Peyer's patch (tissue), 4 donors: ENCODE measurements around the gene CSPG4. TPM values are rescaled to one million over a fixed set of nuclear protein-coding genes. Genes with fewer than 3 reads are reported as not detected.

Experiments
- DNase-seq, 3 donors: peaks; one replicate each; pipeline ENCODE4 v3.0.0-alpha.2; 2017 to 2019
- H3K27ac ChIP-seq, 4 donors: fragments of 200-600 bp; sonication (generic); one replicate each; pipeline ENCODE4 v1.5.1; 2016 to 2019
- H3K27me3 ChIP-seq, 2 donors: fragments of 200-600 bp; sonication (generic); one replicate each; pipeline ENCODE4 v1.5.1; 2019
- H3K36me3 ChIP-seq, 3 donors: fragments of 200-600 bp; sonication (generic); one replicate each; pipeline ENCODE4 v1.5.1; 2016 to 2019
- H3K4me1 ChIP-seq, 4 donors: fragments of 200-600 bp; sonication (generic); one replicate each; pipeline ENCODE4 v1.5.1; 2016 to 2019
- H3K4me3 ChIP-seq, 4 donors: fragments of 200-600 bp; sonication (generic); 1 replicate in 3 of 4; 2 replicates in 1 of 4; pipeline ENCODE4 v1.5.1; 2016 to 2019; ENCODE audit warnings: mild to moderate bottlenecking in 1 of 4
- H3K9me3 ChIP-seq, 4 donors: fragments of 200-600 bp; sonication (generic); one replicate each; pipeline ENCODE4 v1.5.1; 2016 to 2019; ENCODE audit warnings: mild to moderate bottlenecking in 1 of 4
- CTCF ChIP-seq, 6 experiments: fragments of 450-650 bp in 4 of 6; fragments of 200-600 bp in 2 of 6; sonication (generic) in 1 of 6; IDR thresholded peaks; one replicate each; pipeline ENCODE4 v1.5.1; 2017 to 2019; ENCODE audit warnings: antibody characterized with exemption in 6 of 6, mild to moderate bottlenecking in 3 of 6, moderate library complexity in 1 of 6
- POLR2A ChIP-seq, 2 donors: fragments of 450-650 bp; IDR thresholded peaks; one replicate each; pipeline ENCODE4 v1.5.1; 2017; ENCODE audit warnings: antibody characterized with exemption in 2 of 2, mild to moderate bottlenecking in 2 of 2, moderate library complexity in 2 of 2
- total RNA-seq, 4 donors: library from RNA; depleted of rRNA; stranded (reverse); fragments of >200 nt; gene quantifications; one replicate each; pipeline ENCODE4 v1.1.0, GENCODE V29; 2016

CSPG4 gene
- total RNA-seq, 4 donors from 2014 or later, result 2.8 to 15.7 (median 6.3) TPM

GRCh38 chr15:75648156-75649000 lies 64.3 kb downstream of the CSPG4 start:
- Histone ChIP-seq H3K36me3 (no peaks in the 10 kb centered on the region), H3K27me3 (no peaks in the 10 kb centered on the region), H3K9me3 (no peaks in the 10 kb centered on the region), H3K4me1 (peaks cover 0 to 61% (median 2%) of the 10 kb centered on the region in 4 donors), H3K4me3 (peak overlapping the region; percentile 72 to 82 (median 78)), H3K27ac (peak overlapping the region; percentile 77 to 96 (median 88))
- peak in 1 of 3 donors; percentile 62 for DNase-seq
- TF ChIP-seq CTCF (IDR thresholded peaks at IDR 0.05) (peak in 1 of 6 experiments; percentile 4), POLR2A (IDR thresholded peaks at IDR 0.05) (no peak)

DNA sequence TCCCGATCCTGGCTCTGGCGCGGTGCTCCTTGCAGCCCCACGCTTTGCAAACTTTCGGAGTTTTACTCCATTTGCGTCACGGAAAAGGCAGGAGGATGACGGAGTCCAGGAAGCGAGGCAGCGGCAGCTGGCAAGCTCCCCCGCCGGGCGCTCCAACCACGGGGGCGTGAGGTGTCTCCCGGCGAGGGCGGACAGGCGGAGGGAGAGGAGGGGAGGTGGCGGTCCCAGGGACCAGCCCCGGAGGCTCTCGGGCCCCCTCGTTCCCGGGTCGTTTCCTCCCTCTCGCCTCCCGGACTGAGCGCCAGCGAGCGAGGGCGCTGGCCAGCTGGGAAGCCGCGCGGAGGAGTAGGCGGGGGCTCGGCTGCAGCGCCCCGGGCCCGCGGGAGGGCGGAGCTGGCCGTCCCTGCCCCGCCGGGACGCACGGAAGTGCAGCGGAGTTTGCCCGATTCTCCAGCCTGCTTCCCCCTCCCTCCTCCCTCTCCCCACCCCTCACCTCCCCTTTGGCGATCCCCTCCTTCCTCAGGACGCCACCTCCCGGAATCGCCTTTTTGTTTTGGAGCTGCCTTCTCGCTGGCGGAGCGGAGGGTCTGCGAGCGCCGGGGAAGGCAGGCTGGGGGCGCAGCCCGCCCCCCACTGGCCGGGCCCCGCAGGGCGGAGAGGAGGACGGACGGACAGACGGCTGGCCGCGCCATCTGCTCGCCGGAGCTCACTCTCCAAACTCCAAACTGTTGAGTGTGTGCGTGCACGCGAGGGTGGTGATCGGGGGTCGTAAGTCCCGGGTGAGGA lies 65.1 kb downstream of the CSPG4 start, which contains the start of gene SNX33:
SNX33 (plus strand) TSS at position 543 of the 786 bp plus-strand sequence. CDS start 1,191 bp downstream, outside the sequence.
- Histone ChIP-seq H3K36me3 (no peaks in the 10 kb centered on the region), H3K27ac (peak within 1 kb of the TSS; percentile 77 to 96 (median 88)), H3K27me3 (no peaks in the 10 kb centered on the region), H3K9me3 (no peaks in the 10 kb centered on the region), H3K4me3 (peak within 1 kb of the TSS; percentile 72 to 82 (median 78)), H3K4me1 (peaks cover 0 to 53% (median 0%) of the 10 kb centered on the region in 4 donors)
- TF ChIP-seq POLR2A (IDR thresholded peaks at IDR 0.05) (peak; percentile 83 to 89), CTCF (IDR thresholded peaks at IDR 0.05) (peak; percentile 40 to 68 (median 46))
- peak; percentile 28 to 90 (median 85) for DNase-seq

DNA sequence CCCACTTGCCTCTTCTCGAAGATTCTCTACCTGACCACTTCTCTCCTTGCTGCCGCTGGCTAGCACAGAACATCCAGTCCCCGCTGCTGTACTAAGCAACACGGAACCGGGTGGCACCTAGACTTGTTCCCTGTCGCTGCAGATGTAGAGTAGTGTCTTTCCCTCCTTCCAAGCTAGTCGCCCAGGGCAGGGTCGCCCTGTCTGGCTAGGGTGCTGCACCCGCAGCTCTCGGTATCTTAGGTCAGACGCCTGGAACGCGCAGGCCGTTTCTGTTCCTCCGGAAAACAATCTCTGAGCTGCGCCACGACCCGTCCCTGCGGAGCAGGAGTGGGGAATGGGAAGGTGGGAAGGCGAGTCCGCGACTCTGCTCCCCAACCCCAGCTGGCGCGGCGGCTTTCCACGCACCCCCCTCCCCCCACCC lies 65.7 kb downstream of the CSPG4 start:
- H3K4me3 ChIP-seq, result peak overlapping the region; percentile 72 to 82 (median 78)
- no peaks in the 10 kb centered on the region for H3K36me3 ChIP-seq
- H3K27ac ChIP-seq, result peak overlapping the region; percentile 77 to 96 (median 88)
- peak in 2 of 3 donors; percentile 20 to 56 for DNase-seq
- no peaks in the 10 kb centered on the region for H3K9me3 ChIP-seq
- TF ChIP-seq CTCF (IDR thresholded peaks at IDR 0.05), result no peak
- peak; percentile 19 to 34 for TF ChIP-seq POLR2A (IDR thresholded peaks at IDR 0.05)
- no peaks in the 10 kb centered on the region for H3K27me3 ChIP-seq
- peaks cover 0 to 47% (median 0%) of the 10 kb centered on the region in 4 donors for H3K4me1 ChIP-seq

- H3K36me3 ChIP-seq, result no peaks in the 10 kb centered on the region
- no peaks in the 10 kb centered on the region for H3K9me3 ChIP-seq
- peak overlapping the region; percentile 77 to 96 (median 88) for H3K27ac ChIP-seq
- H3K4me1 ChIP-seq, result peaks cover 0 to 40% (median 0%) of the 10 kb centered on the region in 4 donors
- no peak for TF ChIP-seq CTCF (IDR thresholded peaks at IDR 0.05)
- no peak for TF ChIP-seq POLR2A (IDR thresholded peaks at IDR 0.05)
- H3K4me3 ChIP-seq, result peak overlapping the region; percentile 72 to 82 (median 78)
- H3K27me3 ChIP-seq, result no peaks in the 10 kb centered on the region
- no peak for DNase-seq
These were observed 66.3 kb downstream of the CSPG4 start for GRCh38 chr15:75646112-75646943.

DNA sequence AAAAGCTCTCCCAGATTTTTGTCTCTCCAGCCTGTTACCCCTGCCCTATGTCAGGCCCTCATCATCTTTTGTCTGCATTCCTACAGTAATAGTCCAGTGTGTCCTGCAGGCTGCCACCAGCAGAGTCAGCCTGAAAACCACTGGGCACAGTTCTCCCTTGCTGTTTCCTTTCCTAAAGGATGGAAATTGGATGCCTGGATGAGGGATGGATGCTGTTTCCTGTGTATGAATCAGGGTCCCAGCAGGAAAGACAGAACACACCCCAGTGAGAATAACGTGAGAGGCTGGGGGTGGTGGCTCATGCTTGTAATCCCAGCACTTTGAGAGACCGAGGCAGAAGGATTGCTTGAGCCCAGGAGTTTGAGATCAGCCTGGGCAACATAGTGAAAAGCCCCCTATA lies 68.3 kb downstream of the CSPG4 start:
- Histone ChIP-seq H3K36me3 (no peaks in the 10 kb centered on the region), H3K27ac (no peak overlapping the region), H3K4me1 (peaks cover 0 to 28% (median under 1%) of the 10 kb centered on the region in 4 donors), H3K4me3 (no peak overlapping the region), H3K9me3 (no peaks in the 10 kb centered on the region), H3K27me3 (no peaks in the 10 kb centered on the region)
- TF ChIP-seq CTCF (IDR thresholded peaks at IDR 0.05) (no peak), POLR2A (IDR thresholded peaks at IDR 0.05) (no peak)
- no peak for DNase-seq
